Activated CD8-positive, alpha-beta T cell treated with anti-CD3 and anti-CD28 coated beads, Interleukin-2, amount 10 ng/mL, durations not matched to agents 7 days and 5 days (primary cell): ENCODE measurements around the gene TRUB2. TPM values are rescaled to one million over a fixed set of nuclear protein-coding genes. Genes with fewer than 3 reads are reported as not detected.

Experiments used
- ATAC-seq: fragments of 150-1000 bp; cut with Tn5 transposase; one replicate; pipeline ENCODE4 v1.10.0; 2021; ENCODE audit warnings: moderate library complexity
- CTCF ChIA-PET: fragments of 350-600 bp; sonication (Branson Sonifier 250); formaldehyde crosslinking; loops from one replicate; lab custom pipeline; 2021; ENCODE audit warnings: antibody characterized with exemption; lab: Charles Lee
- POLR2A ChIA-PET: fragments of 350-600 bp; sonication (Branson Sonifier 250); formaldehyde crosslinking; loops from one replicate; lab custom pipeline; 2021; ENCODE audit warnings: antibody characterized with exemption; lab: Charles Lee
- DNase-seq: peaks from one replicate; pipeline ENCODE4 v3.0.0-alpha.2; 2020
- H3K27ac Mint-ChIP-seq: one replicate; pipeline ENCODE4 v1.8.0; 2021; ENCODE audit warnings: mild to moderate bottlenecking, mixed read lengths
- H3K27me3 Mint-ChIP-seq: one replicate; pipeline ENCODE4 v1.8.0; 2021; ENCODE audit warnings: low read depth, mixed read lengths
- H3K36me3 Mint-ChIP-seq: one replicate; pipeline ENCODE4 v1.8.0; 2021; ENCODE audit warnings: low read depth, mixed read lengths
- H3K4me1 Mint-ChIP-seq: one replicate; pipeline ENCODE4 v1.8.0; 2021; ENCODE audit warnings: low read depth, mixed read lengths
- H3K4me3 Mint-ChIP-seq: one replicate; pipeline ENCODE4 v1.8.0; 2021; ENCODE audit warnings: mild to moderate bottlenecking, mixed read lengths
- H3K9me3 Mint-ChIP-seq: one replicate; pipeline ENCODE4 v1.8.0; 2022; ENCODE audit warnings: mixed read lengths; ENCODE audit not compliant: insufficient read depth
- total RNA-seq, 2 experiments: library from RNA; stranded (reverse); gene quantifications; one replicate each; pipeline ENCODE4 v1.2.3, GENCODE V29; 2021

Gene TRUB2
- total RNA-seq, 2 experiments from 2014 or later, result 25.5 to 27.7 TPM

- H3K27me3 Mint-ChIP-seq, result no peaks in the 10 kb centered on the region
- H3K4me1 Mint-ChIP-seq, result peaks cover 18% of the 10 kb centered on the region
- POLR2A ChIA-PET, result no interaction called here
- no peak for DNase-seq
- H3K36me3 Mint-ChIP-seq, result peaks cover 11% of the 10 kb centered on the region
- CTCF ChIA-PET, result interaction anchor here (2.3 kb wide), 1 partner anchor 18 kb away, joined by 15 read pairs; no protein-coding TSS in a partner anchor
- H3K9me3 Mint-ChIP-seq, result no peaks in the 10 kb centered on the region
- peak; percentile 3 for ATAC-seq
- peak overlapping the region; percentile 97 for H3K4me3 Mint-ChIP-seq
- H3K27ac Mint-ChIP-seq, result peak overlapping the region; percentile 99
Measured at GRCh38 chr9:128323212-128323730, 1.0 kb upstream of the TRUB2 start.

DNA sequence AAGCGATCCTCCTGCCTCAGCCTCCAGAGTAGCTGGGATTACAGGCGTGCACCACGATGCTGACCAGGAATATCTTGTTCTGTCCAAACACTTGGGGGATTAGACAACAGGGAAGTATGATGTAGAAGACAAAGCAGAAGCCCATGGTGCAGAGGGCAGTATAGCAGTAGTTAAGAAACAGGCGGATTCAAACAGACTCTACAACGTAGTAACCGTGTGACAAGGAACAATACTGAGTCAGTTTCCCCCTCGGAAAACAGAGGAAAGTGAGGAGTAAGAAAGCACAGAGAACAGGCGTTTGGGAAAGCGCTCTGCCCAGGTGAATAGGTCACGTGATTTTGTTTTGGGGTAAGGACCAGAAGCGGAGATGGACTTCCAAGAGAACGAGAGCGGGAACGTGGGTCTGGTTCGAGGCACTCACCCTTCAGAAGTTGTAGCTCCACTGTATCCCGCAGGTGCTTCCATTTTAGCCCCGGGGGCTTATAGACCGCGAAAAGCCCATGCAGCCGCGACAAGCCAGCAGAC is 306 bp downstream of the TRUB2 start:
- Mint-ChIP-seq H3K4me1 (peaks cover 18% of the 10 kb centered on the region), H3K27ac (peak overlapping the region; percentile 99), H3K36me3 (peaks cover 14% of the 10 kb centered on the region), H3K27me3 (no peaks in the 10 kb centered on the region), H3K4me3 (peak overlapping the region; percentile 97), H3K9me3 (no peaks in the 10 kb centered on the region)
- ChIA-PET POLR2A (interaction anchor here (0.5 to 1.3 kb wide), 5 partner anchors 17 to 134 kb away, joined by 3 to 5 read pairs (median 3); partner anchors contain the start of genes GOLGA2 and SWI5), CTCF (interaction anchor here (0.6 to 1.3 kb wide), 4 partner anchors 14 to 43 kb away, joined by 3 to 6 read pairs (median 4); no protein-coding TSS in a partner anchor)
- ATAC-seq (peak; percentile 5), DNase-seq (no peak)

DNA sequence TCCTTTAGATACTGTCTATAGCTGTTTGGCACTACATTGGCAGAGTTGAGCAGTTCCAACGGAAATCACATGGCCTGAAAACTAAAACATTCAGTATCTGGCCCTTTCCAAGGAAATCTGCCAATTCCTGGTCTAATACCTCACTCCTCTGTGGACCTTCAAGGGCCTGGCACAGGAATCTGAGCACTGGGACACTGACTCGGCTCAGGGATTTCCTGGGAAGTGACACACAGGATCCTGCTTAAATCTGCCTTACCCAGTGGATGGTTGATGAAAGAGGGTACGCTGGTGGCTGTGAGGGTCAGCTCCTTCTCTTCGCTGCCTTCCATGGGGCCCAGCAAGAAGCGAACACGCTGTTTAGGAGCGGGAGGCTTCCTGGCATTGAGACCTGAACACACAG is 904 bp downstream of the TRUB2 start:
- DNase-seq (no peak), ATAC-seq (no peak)
- ChIA-PET CTCF (interaction anchor here (0.6 to 1.3 kb wide), 5 partner anchors 14 to 99 kb away, joined by 3 to 6 read pairs (median 3); partner anchors contain the start of gene CERCAM), POLR2A (interaction anchor here (0.6 to 1.3 kb wide), 3 partner anchors 18 to 45 kb away, joined by 3 to 5 read pairs (median 4); partner anchors contain the start of genes GOLGA2 and SWI5)
- peaks cover 18% of the 10 kb centered on the region for H3K36me3 Mint-ChIP-seq
- H3K9me3 Mint-ChIP-seq, result no peaks in the 10 kb centered on the region
- H3K4me3 Mint-ChIP-seq, result peak overlapping the region; percentile 97
- no peak overlapping the region for H3K27ac Mint-ChIP-seq
- H3K4me1 Mint-ChIP-seq, result peaks cover 18% of the 10 kb centered on the region
- no peaks in the 10 kb centered on the region for H3K27me3 Mint-ChIP-seq

GRCh38 chr9:128317629-128318028 is 4.6 kb downstream of the TRUB2 start:
- H3K36me3 Mint-ChIP-seq, result peaks cover 13% of the 10 kb centered on the region
- H3K4me3 Mint-ChIP-seq, result no peak overlapping the region
- H3K27me3 Mint-ChIP-seq, result no peaks in the 10 kb centered on the region

DNA sequence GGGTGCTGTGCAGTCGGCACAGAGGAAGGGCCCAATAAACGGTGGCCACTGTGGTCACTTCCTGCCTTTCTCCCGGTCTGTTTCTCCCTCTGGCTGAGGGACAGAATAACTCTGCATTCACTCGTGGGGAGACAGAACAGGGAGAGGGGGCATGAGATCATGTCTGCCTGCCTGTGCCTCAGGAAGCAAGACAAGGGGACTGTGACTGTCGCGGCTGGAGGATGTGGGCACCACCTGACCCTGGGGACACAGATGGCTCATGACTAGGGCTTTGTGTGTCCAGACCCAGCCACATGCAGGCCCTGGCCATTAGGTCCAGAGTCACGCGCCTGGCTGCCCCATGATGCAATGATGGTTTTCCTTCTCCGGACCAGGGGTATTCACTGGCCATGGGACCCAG is 5.8 kb downstream of the TRUB2 start:
- Mint-ChIP-seq H3K27me3 (no peaks in the 10 kb centered on the region), H3K4me1 (no peaks in the 10 kb centered on the region), H3K4me3 (no peak overlapping the region), H3K27ac (no peak overlapping the region), H3K9me3 (no peaks in the 10 kb centered on the region), H3K36me3 (peaks cover 13% of the 10 kb centered on the region)
- ATAC-seq, result no peak
- POLR2A ChIA-PET, result no interaction called here
- CTCF ChIA-PET, result no interaction called here
- no peak for DNase-seq

More at GRCh38 chr9:128317629-128318028, 4.6 kb downstream of the TRUB2 start:
- ATAC-seq (no peak), DNase-seq (no peak)
- ChIA-PET POLR2A (interaction anchor here (0.6 kb wide), 1 partner anchor 251 kb away, joined by 4 read pairs; no protein-coding TSS in a partner anchor), CTCF (interaction anchor here (1.4 kb wide), 1 partner anchor 22 kb away, joined by 4 read pairs; no protein-coding TSS in a partner anchor)
- H3K27ac Mint-ChIP-seq, result no peak overlapping the region
- H3K4me1 Mint-ChIP-seq, result no peaks in the 10 kb centered on the region
- no peaks in the 10 kb centered on the region for H3K9me3 Mint-ChIP-seq

DNA sequence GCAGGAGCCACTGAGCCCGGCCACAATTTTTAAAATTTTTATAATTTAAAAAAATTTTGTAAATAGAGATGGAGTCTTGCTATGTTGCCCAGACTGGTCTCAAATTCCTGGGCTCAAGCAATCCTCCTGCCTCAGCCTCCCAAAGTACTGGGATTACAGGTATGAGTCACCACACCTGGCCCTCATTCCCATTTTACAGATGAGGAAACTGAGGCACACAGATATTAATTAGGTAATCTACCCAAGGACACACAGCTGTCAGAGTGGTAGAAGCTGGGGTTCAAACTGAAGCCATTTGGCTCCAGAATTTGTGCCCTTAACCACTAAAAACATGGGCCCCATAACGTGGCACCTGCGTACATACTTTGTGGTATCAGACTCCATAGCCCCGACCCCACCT is 7.5 kb downstream of the TRUB2 start:
- Mint-ChIP-seq H3K4me1 (no peaks in the 10 kb centered on the region), H3K36me3 (peaks cover 22% of the 10 kb centered on the region), H3K9me3 (no peaks in the 10 kb centered on the region), H3K4me3 (no peak overlapping the region), H3K27ac (no peak overlapping the region), H3K27me3 (no peaks in the 10 kb centered on the region)
- ChIA-PET POLR2A (no interaction called here), CTCF (interaction anchor here (0.9 kb wide), 1 partner anchor 48 kb away, joined by 3 read pairs; no protein-coding TSS in a partner anchor)
- no peak for ATAC-seq
- no peak for DNase-seq

DNA sequence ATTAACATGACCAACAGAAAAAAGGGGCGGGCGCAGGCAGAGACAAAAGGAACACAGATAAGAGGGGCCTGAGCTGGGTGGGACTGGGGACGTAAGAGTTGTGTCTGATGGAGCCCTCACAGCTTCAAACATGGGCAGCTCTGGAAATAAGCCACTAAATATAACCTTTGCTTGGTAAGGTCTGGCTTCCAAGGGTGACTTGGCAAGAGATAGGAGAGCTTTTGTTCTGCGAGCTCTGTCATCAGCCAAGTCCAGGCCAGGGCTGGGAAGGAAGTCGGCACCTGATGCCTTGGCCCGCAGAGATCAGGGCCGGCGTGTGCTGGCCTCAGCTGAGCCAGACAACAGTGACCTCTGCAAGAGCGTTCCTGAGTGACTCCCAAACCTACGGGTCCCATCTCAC is 11.8 kb downstream of the TRUB2 start:
- ATAC-seq (no peak), DNase-seq (no peak)
- no peak overlapping the region for H3K27ac Mint-ChIP-seq
- peaks cover 19% of the 10 kb centered on the region for H3K36me3 Mint-ChIP-seq
- POLR2A ChIA-PET, result no interaction called here
- no peak overlapping the region for H3K4me3 Mint-ChIP-seq
- no peaks in the 10 kb centered on the region for H3K9me3 Mint-ChIP-seq
- H3K27me3 Mint-ChIP-seq, result no peaks in the 10 kb centered on the region
- CTCF ChIA-PET, result interaction anchor here (1.5 kb wide), 1 partner anchor 31 kb away, joined by 7 read pairs; no protein-coding TSS in a partner anchor
- H3K4me1 Mint-ChIP-seq, result no peaks in the 10 kb centered on the region

DNA sequence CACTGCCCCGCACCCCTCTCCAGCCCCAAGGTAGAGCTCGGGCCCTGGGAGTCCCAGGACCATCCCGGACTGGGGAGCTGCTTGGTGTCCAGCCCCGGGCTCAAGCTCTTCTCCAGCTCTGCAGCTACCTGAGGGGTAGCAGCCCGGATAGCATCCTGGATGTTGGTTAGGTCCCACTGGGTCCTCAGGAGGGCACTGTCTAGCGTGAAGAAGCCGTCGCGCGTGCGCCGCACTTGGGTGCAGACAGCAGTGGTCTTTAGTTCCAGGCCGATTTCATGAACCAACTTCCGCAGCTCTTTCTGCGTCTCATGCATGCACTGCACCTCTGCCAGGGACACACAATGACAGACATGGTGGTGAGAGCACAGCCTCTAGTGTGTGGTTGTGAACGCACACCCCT is 12.7 kb downstream of the TRUB2 start:
- no peak for DNase-seq
- Mint-ChIP-seq H3K27me3 (no peaks in the 10 kb centered on the region), H3K27ac (no peak overlapping the region), H3K9me3 (no peaks in the 10 kb centered on the region), H3K4me3 (no peak overlapping the region), H3K36me3 (peaks cover 15% of the 10 kb centered on the region), H3K4me1 (no peaks in the 10 kb centered on the region)
- ChIA-PET CTCF (interaction anchor here (1.5 kb wide), 1 partner anchor 14 kb away, joined by 8 read pairs; no protein-coding TSS in a partner anchor), POLR2A (no interaction called here)
- no peak for ATAC-seq

DNA sequence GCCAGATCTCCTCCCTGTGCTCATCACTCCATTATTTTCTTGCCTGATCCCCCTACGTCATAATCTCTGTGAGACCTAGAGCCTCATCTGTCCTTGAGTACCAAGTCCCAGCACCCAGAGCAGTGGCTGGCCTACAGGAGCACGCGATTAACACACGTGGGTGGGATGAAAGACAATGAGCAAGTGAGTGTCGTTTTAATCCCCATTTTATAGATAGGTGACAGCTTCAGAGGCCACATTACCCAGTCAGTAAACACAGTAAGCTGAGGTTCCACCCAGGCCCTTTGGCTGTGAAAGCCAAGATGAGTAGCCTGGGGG is 17.3 kb downstream of the TRUB2 start:
- no peaks in the 10 kb centered on the region for H3K4me1 Mint-ChIP-seq
- CTCF ChIA-PET, result interaction anchor here (2.7 kb wide), 1 partner anchor 10 kb away, joined by 12 read pairs; no protein-coding TSS in a partner anchor
- DNase-seq, result no peak
- H3K27me3 Mint-ChIP-seq, result no peaks in the 10 kb centered on the region
- no peak overlapping the region for H3K27ac Mint-ChIP-seq
- no peak for ATAC-seq
- no peak overlapping the region for H3K4me3 Mint-ChIP-seq
- POLR2A ChIA-PET, result no interaction called here
- H3K36me3 Mint-ChIP-seq, result peaks cover 6% of the 10 kb centered on the region
- H3K9me3 Mint-ChIP-seq, result no peaks in the 10 kb centered on the region

DNA sequence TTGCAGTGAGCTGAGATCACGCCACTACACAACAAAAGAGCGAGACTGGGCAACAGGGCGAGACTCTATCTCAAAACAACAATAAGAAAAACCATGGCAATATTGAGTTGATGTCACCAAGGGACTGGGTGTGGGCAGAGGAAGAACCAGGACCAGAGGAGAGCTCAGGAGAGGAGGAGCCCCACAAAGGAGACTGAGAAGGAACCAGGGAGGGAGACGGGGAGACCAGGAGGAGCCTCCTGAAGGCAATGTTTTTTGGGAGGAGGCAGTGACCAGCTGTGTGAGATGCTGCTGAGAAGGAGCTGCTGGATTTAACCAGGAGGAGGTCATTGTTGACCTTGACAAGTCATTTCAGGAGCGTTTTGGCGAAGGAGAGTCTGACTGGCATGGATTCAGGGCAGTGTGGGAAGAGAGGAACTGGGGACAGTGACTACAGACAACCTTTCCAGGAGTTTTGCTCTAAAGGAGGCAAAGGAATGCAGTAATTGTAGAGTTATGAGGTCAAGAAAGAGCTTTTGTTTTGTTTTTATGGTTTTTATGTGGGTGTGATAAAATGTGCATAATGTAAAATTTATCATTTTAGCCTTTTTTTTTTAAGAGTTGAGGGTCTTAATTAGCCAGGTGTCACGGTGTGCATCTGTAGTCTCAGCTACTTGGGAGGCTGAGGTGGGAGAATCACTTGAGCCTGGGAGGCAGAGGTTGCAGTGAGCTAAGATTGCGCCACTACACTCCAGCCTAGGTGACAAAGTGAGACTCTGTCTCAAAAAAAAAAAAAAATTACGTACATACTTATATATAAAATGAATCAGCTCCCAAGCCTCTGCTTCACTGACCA is 17.9 kb downstream of the TRUB2 start:
- ATAC-seq (no peak), DNase-seq (no peak)
- no peak overlapping the region for H3K4me3 Mint-ChIP-seq
- no peaks in the 10 kb centered on the region for H3K4me1 Mint-ChIP-seq
- ChIA-PET CTCF (interaction anchor here (0.7 to 2.7 kb wide), 4 partner anchors 9 to 58 kb away, joined by 3 to 12 read pairs (median 4); no protein-coding TSS in a partner anchor), POLR2A (no interaction called here)
- no peaks in the 10 kb centered on the region for H3K27me3 Mint-ChIP-seq
- peaks cover 2% of the 10 kb centered on the region for H3K36me3 Mint-ChIP-seq
- H3K9me3 Mint-ChIP-seq, result no peaks in the 10 kb centered on the region
- H3K27ac Mint-ChIP-seq, result peak overlapping the region; percentile 13

- peaks cover 4% of the 10 kb centered on the region for H3K4me1 Mint-ChIP-seq
- H3K4me3 Mint-ChIP-seq, result no peak overlapping the region
- ATAC-seq, result no peak
- CTCF ChIA-PET, result interaction anchor here (0.7 to 2.4 kb wide), 3 partner anchors 43 to 563 kb away, joined by 3 to 8 read pairs (median 5); no protein-coding TSS in a partner anchor
- H3K27me3 Mint-ChIP-seq, result no peaks in the 10 kb centered on the region
- H3K9me3 Mint-ChIP-seq, result no peaks in the 10 kb centered on the region
- H3K27ac Mint-ChIP-seq, result no peak overlapping the region
- POLR2A ChIA-PET, result interaction anchor here (0.8 kb wide), 1 partner anchor 121 kb away, joined by 3 read pairs; no protein-coding TSS in a partner anchor
- no peaks in the 10 kb centered on the region for H3K36me3 Mint-ChIP-seq
- DNase-seq, result no peak
Measured at GRCh38 chr9:128298535-128299482, 23.4 kb downstream of the TRUB2 start.
